GM23248 (cell line): ENCODE results near the gene ADAMTS15.

ENCODE experiments used
- EZH2 ChIP-seq: fragments of 200-600 bp; sonication (generic); IDR thresholded peaks from 2 replicates; pipeline ENCODE4 v1.6.1; 2018; ENCODE audit warnings: antibody characterized with exemption, mild to moderate bottlenecking; ENCODE audit not compliant: insufficient read depth, poor library complexity, severe bottlenecking
- EZH2phosphoT487 ChIP-seq: fragments of 200-600 bp; sonication (generic); IDR thresholded peaks from 2 replicates; pipeline ENCODE4 v1.6.1; 2018; ENCODE audit warnings: antibody characterized with exemption, moderate library complexity, mild to moderate bottlenecking, low read depth; ENCODE audit not compliant: insufficient read depth

GRCh38 chr11:130513132-130513531 is 64.7 kb downstream of the ADAMTS15 start:
- TF ChIP-seq EZH2: no peak
- no peak for TF ChIP-seq EZH2phosphoT487
